T-helper 22 cell (primary cell): ENCODE results near the gene SPNS1.

ENCODE experiments used
- DNase-seq: peaks from one replicate; pipeline ENCODE4 v3.0.0-alpha.2; 2020; ENCODE audit warnings: low read depth

The SPNS1 gene

DNA sequence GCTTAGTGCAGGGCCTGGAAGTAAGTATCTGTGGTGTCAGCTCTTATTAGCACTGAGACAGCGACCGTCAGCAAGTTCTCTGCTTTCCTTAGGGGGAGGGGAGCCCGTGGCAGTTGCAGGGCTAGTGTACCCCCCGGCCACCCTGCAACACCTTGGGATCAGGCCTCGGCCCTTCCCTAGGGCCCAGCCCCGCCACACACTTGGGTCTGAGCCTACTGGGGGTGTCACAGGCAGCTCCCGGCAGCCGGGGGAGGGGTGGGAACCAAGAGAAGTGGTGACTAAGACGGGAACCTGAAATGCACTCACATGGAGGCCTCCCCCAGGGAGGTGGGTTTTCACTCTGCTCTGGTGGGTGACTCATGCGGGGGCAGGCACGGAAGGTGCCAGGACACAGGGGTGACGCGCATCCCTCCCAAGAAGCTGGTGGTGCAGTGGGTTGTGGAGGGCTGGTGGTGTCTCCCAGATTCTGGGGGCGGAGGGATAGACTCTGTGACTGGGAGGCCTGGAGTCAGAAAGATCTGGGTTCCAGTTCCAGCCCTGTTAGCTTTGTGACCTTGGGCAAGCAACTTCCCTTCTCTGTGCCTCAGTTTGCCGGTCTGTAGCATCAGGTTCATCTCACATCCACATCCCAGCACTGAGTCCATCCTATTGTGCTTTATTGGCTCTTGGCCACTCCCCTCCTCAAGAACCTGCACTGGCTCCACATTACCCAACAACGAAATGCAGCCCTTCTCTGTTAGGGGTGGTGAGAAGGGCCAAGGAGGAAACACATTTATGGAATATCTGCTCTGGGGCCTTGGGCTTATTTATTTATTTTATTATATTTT, 54.8 kb downstream of the SPNS1 start:
- DNase-seq, result peak; percentile 48

DNA sequence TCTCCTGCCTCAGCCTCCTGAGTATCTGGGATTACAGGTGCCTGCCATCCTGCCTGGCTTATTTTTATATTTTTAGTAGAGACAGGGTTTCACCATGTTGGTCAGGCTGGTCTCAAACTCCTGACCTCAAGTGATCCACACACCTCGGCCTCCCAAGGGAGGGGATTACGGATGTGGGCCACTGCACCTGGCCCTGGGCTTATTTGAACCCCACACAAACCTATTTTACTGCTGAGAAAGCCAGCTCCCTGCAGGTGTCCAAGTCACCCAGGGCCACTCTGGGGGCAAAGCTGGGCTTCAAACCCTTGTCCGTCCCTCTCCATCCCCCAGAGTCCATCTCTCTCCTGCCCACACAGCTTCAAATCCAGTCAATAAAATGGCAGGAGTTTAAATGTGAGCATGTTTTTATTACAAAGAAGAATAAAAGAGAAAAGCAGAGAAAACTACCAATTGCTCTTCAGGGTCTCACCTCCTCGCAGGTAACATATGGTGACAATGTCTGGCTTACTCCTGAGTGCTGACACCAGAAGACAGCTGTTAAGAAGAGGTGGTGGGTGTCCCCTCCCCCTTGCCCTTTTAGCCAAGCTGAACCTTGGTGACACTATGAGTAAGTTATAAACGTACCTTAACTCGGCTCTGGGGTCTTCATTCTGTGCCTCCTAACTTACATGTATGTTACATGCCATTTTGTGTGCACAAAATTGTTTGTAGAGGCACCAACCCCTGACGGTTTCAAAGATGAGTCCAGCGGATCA, 55.7 kb downstream of the SPNS1 start:
- no peak for DNase-seq
